ENCODE measurements around the gene SAMHD1.

- TF ChIP-seq CTCF (IDR thresholded peaks at IDR 0.05), result no peak
- no peak for TF ChIP-seq ZFX (IDR thresholded peaks at IDR 0.05; ENCODE audit: borderline replicate concordance)
Measured at GRCh38 chr20:36859282-36859555, 92.3 kb downstream of the SAMHD1 start.
